Subcutaneous adipose tissue (tissue), 4 donors: ENCODE measurements around the gene INO80B. TPM values are rescaled to one million over a fixed set of nuclear protein-coding genes. Genes with fewer than 3 reads are reported as not detected.

ENCODE experiments used
- CTCF ChIP-seq: fragments of 450-650 bp; IDR thresholded peaks from one replicate; pipeline ENCODE4 v1.5.1; 2016; ENCODE audit warnings: low read depth, mild to moderate bottlenecking, control low read depth, antibody characterized with exemption, moderate library complexity
- total RNA-seq, 4 donors: library from RNA; depleted of rRNA; stranded (reverse); fragments of >200 nt; gene quantifications; one replicate each; pipeline ENCODE4 v1.1.0, GENCODE V29; 2016

Gene INO80B
- total RNA-seq, 4 donors from 2014 or later: 0.65 to 29.4 (median 12.4) TPM

GRCh38 chr2:74499940-74500577 is 45.2 kb downstream of the INO80B start:
- TF ChIP-seq CTCF: no peak

- no peak for TF ChIP-seq CTCF
Observed at GRCh38 chr2:74500578-74500946, 45.7 kb downstream of the INO80B start.

- TF ChIP-seq CTCF: no peak
Observed at GRCh38 chr2:74501335-74502071, 46.6 kb downstream of the INO80B start.

GRCh38 chr2:74502147-74502719 is 47.3 kb downstream of the INO80B start:
- TF ChIP-seq CTCF: no peak

- no peak for TF ChIP-seq CTCF
Observed at GRCh38 chr2:74502720-74503505, 48.0 kb downstream of the INO80B start.

GRCh38 chr2:74503506-74504475 is 48.9 kb downstream of the INO80B start:
- no peak for TF ChIP-seq CTCF
